Pancreas (tissue), 10 donors: ENCODE measurements around the gene RALY. TPM values are rescaled to one million over a fixed set of nuclear protein-coding genes. Genes with fewer than 3 reads are reported as not detected.

Experiments used
- ATAC-seq, 4 donors: fragments of 200-7000 bp; cut with Tn5 transposase; one replicate each; pipeline versions ENCODE4 v1.8.0 to v1.9.1; 2020; ENCODE audit warnings: mild to moderate bottlenecking in 4 of 4, moderate library complexity in 4 of 4
- DNase-seq, 6 donors: peaks; one replicate each; pipeline ENCODE4 v3.0.0-alpha.2; 2020
- FAIRE-seq: peaks from 2 replicates; lab custom pipeline; 2012; peaks lifted over from hg19 to GRCh38; lab: Jason Lieb, UNC
- H3K27ac ChIP-seq, 4 donors: fragments of 200-600 bp; sonication (generic); 1 replicate in 3 of 4; 2 replicates in 1 of 4; pipeline versions ENCODE4 v1.5.0 to v1.8.0; 2020
- H3K27me3 ChIP-seq, 4 donors: fragments of 200-600 bp; one replicate each; pipeline ENCODE4 v1.8.0; 2021
- H3K36me3 ChIP-seq, 3 donors: fragments of 200-600 bp; sonication (generic) in 1 of 3; one replicate each; pipeline versions ENCODE4 v1.5.0 to v1.8.0; 2020 to 2021
- H3K4me1 ChIP-seq, 3 donors: fragments of 200-600 bp; one replicate each; pipeline ENCODE4 v1.8.0; 2021
- H3K4me3 ChIP-seq, 4 donors: fragments of 200-600 bp; sonication (generic) in 2 of 4; one replicate each; pipeline versions ENCODE4 v1.5.0 to v1.8.0; 2020 to 2021
- H3K9me3 ChIP-seq, 4 donors: fragments of 200-600 bp; one replicate each; pipeline ENCODE4 v1.8.0; 2021
- WGBS, 2 donors: extraction: QIAGEN DNeasy Blood & Tissue Kit; methylation state at CpG; one replicate each; pipeline ENCODE4 v1.1.7; 2013; 5-methylcytosine and 5-hydroxymethylcytosine counted together
- intact Hi-C, 3 donors: fragments of 100-400 bp; cut with DNase I; formaldehyde crosslinking; loops; one replicate each; pipeline versions ENCODE4 v1.11.1 to v1.14.2; 2022
- polyA plus RNA-seq, 2 donors: library from polyadenylated mRNA; stranded (reverse); fragments of 200-250 nt; gene quantifications; one replicate each; pipeline ENCODE4 v1.2.3, GENCODE V29; 2013
- total RNA-seq, 6 donors: library from RNA; stranded (reverse); fragmentation: NEBNext Ultra II Directional in 4 of 6; extraction: Animal tissue kit (Norgen Biotek cat#: 25700) in 4 of 6; gene quantifications; one replicate each; pipeline versions ENCODE4 v1.2.1 to v1.2.4, GENCODE V29; 2021 to 2023
- TF ChIP-seq, protein P1 (sequence below), 4 donors: fragments of 200-600 bp; sonication (generic) in 3 of 4; IDR thresholded peaks; one replicate each; pipeline versions ENCODE4 v1.5.0 to v1.8.0; 2021; ENCODE audit warnings: antibody characterized with exemption in 4 of 4
- donor health status: healthy with polysubstance abuse.
- donor health status: DM: no; HTN: no; CAD: no; lungs with moderate emphysema.
- donor health status: DM: no; HTN: no; CAD: no.
- donor health status: control.
- donor health status: control.
- donor health status: Bipolar disorder and iron deficiency.
- donor health status: DM: yes; HTN: yes; CAD: no.
- donor health status: DM: no; HTN: no; CAD: no.
- donor health status: DM: no; HTN: no; CAD: no.
- donor health status: DM: yes; HTN: yes; CAD: no.

The RALY gene
- total and polyA plus RNA-seq, 8 donors: 30.0 to 60.4 (median 44.3) TPM

DNA sequence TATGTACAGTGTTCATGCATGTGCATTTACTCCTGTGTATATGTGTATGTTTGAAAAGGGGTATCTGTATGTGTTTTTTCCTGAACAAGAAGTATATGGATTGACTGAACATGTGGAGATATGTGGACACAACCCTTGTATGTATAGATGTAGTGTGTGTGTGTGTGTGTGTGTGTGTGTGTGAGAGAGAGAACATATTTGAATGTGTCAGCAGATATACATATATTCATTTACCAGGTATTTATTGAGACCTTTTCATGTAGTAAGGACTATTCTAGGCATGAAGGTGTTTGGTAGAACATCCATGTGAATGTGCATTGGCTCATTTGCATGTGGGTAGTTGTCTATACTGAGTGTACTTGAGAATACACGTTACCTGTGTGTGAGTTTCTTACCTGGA is 79.1 kb downstream of the RALY start:
- Histone ChIP-seq H3K27me3 (no peaks in the 10 kb centered on the region), H3K4me3 (no peak overlapping the region), H3K36me3 (peaks cover 0 to 3% (median 0%) of the 10 kb centered on the region in 3 donors), H3K4me1 (peaks cover 0 to 10% (median 0%) of the 10 kb centered on the region in 3 donors), H3K27ac (no peak overlapping the region), H3K9me3 (no peaks in the 10 kb centered on the region)
- TF ChIP-seq, protein P1, sequence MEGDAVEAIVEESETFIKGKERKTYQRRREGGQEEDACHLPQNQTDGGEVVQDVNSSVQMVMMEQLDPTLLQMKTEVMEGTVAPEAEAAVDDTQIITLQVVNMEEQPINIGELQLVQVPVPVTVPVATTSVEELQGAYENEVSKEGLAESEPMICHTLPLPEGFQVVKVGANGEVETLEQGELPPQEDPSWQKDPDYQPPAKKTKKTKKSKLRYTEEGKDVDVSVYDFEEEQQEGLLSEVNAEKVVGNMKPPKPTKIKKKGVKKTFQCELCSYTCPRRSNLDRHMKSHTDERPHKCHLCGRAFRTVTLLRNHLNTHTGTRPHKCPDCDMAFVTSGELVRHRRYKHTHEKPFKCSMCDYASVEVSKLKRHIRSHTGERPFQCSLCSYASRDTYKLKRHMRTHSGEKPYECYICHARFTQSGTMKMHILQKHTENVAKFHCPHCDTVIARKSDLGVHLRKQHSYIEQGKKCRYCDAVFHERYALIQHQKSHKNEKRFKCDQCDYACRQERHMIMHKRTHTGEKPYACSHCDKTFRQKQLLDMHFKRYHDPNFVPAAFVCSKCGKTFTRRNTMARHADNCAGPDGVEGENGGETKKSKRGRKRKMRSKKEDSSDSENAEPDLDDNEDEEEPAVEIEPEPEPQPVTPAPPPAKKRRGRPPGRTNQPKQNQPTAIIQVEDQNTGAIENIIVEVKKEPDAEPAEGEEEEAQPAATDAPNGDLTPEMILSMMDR (IDR thresholded peaks at IDR 0.05): no peak
- FAIRE-seq (no peak), DNase-seq (no peak), ATAC-seq (no peak)
- 90 to 92% methylated on average over 1 of the region's 1 CpG for WGBS, 2 donors
- intact Hi-C loops: loop anchor here in 2 of 3 donors (10.0 kb wide), 2 partner anchors 208 to 218 kb away; no protein-coding TSS in a partner anchor

DNA sequence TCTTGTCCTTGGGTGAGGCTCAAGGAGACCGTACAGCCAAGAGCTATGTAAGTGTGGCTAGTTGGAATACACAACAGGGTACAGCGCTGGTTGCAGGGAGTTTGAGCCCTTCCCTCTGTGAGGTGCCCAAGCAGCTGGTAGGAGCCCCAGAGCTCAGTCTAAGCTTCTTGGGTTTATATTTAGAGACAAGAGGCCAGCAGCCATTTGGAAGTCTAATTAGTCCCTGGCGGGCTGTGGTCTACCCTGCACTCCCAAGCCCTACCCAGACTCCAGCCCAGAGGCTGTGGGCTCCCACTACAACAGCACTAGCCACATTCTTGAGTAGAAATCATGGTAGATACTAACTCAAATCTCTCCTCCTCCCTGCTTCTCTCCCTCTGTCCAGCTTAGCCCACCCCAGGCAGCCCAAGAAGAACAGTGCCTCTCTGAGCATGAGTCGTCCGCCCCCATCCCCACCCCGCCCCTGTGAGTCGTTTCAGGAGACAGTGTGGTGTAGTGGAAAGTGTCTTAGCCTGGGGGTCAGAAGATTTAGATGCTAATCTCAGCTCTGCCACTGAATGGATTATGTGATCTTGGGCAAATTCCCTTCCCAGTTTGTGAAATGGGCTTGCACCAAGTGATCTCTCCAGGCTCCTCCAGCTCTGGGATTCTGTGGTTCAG is 80.5 kb downstream of the RALY start:
- H3K9me3 ChIP-seq: no peaks in the 10 kb centered on the region
- ATAC-seq (no peak), DNase-seq (no peak), FAIRE-seq (no peak)
- H3K36me3 ChIP-seq: peaks cover 0 to 3% (median 0%) of the 10 kb centered on the region in 3 donors
- no peaks in the 10 kb centered on the region for H3K27me3 ChIP-seq
- H3K27ac ChIP-seq: no peak overlapping the region
- WGBS, 2 donors: 89 to 93% methylated on average over 7 of the region's 7 CpGs
- intact Hi-C loops: loop anchor here in 2 of 3 donors (10.0 kb wide), 2 partner anchors 209 to 219 kb away; no protein-coding TSS in a partner anchor
- peaks cover 0 to 5% (median 0%) of the 10 kb centered on the region in 3 donors for H3K4me1 ChIP-seq
- no peak overlapping the region for H3K4me3 ChIP-seq
- TF ChIP-seq, protein P1 (IDR thresholded peaks at IDR 0.05): no peak

DNA sequence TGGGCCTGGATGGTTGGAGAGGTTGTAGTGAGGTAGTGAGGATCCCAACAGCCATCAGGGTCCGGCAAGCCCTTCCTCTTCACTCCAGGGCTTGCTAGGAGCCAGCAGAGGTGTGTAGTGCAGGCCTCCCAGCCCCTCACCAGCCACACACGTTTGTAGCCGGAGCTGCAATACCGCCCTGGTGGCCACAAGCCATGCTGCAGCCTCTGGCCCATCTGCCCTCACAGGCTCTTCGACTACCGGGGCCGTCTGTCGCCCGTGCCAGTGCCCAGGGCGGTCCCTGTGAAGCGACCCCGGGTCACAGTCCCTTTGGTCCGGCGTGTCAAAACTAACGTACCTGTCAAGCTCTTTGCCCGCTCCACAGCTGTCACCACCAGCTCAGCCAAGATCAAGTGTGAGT is 81.9 kb downstream of the RALY start:
- H3K27me3 ChIP-seq: no peaks in the 10 kb centered on the region
- peaks cover 0 to 3% (median 0%) of the 10 kb centered on the region in 3 donors for H3K36me3 ChIP-seq
- DNase-seq (no peak), FAIRE-seq (no peak), ATAC-seq (no peak)
- H3K27ac ChIP-seq: no peak overlapping the region
- TF ChIP-seq, protein P1 (IDR thresholded peaks at IDR 0.05): no peak
- 90 to 95% methylated on average over 16 of the region's 16 CpGs for WGBS, 2 donors
- no peaks in the 10 kb centered on the region for H3K4me1 ChIP-seq
- no peaks in the 10 kb centered on the region for H3K9me3 ChIP-seq
- intact Hi-C loops: loop anchor here in 2 of 3 donors (10.0 kb wide), 2 partner anchors 211 to 221 kb away; no protein-coding TSS in a partner anchor
- H3K4me3 ChIP-seq: no peak overlapping the region

DNA sequence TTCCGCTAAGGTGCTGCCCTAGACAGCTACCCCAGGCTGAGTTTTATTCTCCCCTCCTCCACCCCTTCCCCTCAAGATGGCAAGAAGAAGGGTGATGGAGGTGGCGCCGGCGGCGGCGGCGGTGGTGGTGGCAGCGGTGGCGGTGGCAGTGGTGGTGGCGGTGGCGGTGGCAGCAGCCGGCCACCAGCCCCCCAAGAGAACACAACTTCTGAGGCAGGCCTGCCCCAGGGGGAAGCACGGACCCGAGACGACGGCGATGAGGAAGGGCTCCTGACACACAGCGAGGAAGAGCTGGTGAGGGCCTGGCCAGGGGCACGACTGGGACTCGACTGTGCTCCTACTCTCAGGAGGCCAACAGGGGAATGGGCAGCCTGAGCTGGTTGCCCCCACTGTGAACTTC is 83.2 kb downstream of the RALY start:
- ATAC-seq (no peak), DNase-seq (peak in 1 of 6 donors; percentile 67), FAIRE-seq (no peak)
- no peaks in the 10 kb centered on the region for H3K27me3 ChIP-seq
- intact Hi-C loops: loop anchor here in 2 of 3 donors (10.0 kb wide), 2 partner anchors 212 to 222 kb away; no protein-coding TSS in a partner anchor
- H3K36me3 ChIP-seq: peaks cover 0 to 9% (median 3%) of the 10 kb centered on the region in 3 donors
- TF ChIP-seq, protein P1 (IDR thresholded peaks at IDR 0.05): no peak
- H3K4me3 ChIP-seq: no peak overlapping the region
- 93 to 95% methylated on average over 20 of the region's 20 CpGs for WGBS, 2 donors
- no peaks in the 10 kb centered on the region for H3K9me3 ChIP-seq
- H3K4me1 ChIP-seq: no peaks in the 10 kb centered on the region
- H3K27ac ChIP-seq: no peak overlapping the region

DNA sequence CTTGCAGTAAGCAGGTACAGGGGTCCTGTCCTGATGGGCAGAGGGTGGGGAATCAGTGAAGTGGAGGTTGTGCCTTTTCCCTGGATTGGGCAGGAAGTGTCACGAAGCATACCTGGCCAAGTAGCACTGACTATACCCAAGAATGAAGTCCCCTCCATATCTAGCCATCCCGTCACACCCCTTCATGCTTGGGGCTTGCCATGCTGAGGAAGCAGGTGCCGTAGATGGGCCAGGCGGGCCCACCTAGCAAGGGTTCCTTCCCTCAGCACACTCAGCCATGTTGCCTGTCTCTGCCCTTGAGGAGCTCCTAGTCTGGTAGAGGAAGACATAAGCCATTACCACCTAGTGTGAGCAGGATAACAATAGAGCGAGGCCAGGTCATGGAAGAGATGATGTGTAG is 84.8 kb downstream of the RALY start:
- H3K9me3 ChIP-seq: no peaks in the 10 kb centered on the region
- TF ChIP-seq, protein P1 (IDR thresholded peaks at IDR 0.05): no peak
- intact Hi-C loops: loop anchor here in 2 of 3 donors (10.0 kb wide), 2 partner anchors 214 to 224 kb away; no protein-coding TSS in a partner anchor
- ATAC-seq: no peak
- DNase-seq: no peak
- H3K4me3 ChIP-seq: no peak overlapping the region
- H3K27ac ChIP-seq: no peak overlapping the region
- no peak for FAIRE-seq
- 95 to 99% methylated on average over 5 of the region's 5 CpGs for WGBS, 2 donors
- H3K27me3 ChIP-seq: no peaks in the 10 kb centered on the region
- peaks cover 0 to 8% (median 0%) of the 10 kb centered on the region in 3 donors for H3K4me1 ChIP-seq
- H3K36me3 ChIP-seq: peaks cover 0 to 9% (median 3%) of the 10 kb centered on the region in 3 donors
